ENCODE measurements around the gene RBL2. TPM values are rescaled to one million over a fixed set of nuclear protein-coding genes. Genes with fewer than 3 reads are reported as not detected.

RBL2 gene
- total and polyA plus RNA-seq, 2 of the 13 experiments (the other 11 are each of a cell fraction or from before 2014, with no cell fraction given): 41.2 to 60.9 TPM

- intact Hi-C loops (cut with micrococcal nuclease; ENCODE audit: unreplicated experiment): no loop called here
- POLR2A ChIA-PET: no interaction called here
- Histone ChIP-seq H3K36me3 (replicated peaks in 1 of 2; ENCODE audit: control insufficient read depth in 1 of 2, insufficient read depth in 2 of 2, low read length in 2 of 2) (no peaks in the 10 kb centered on the region), H3K4me1 (ENCODE audit: insufficient read depth, low read length) (peaks cover 46% of the 10 kb centered on the region), H4K20me1 (ENCODE audit: insufficient read depth, low read length) (no peaks in the 10 kb centered on the region), H3K79me2 (ENCODE audit: insufficient read depth, low read length) (no peaks in the 10 kb centered on the region), H3K9me3 (ENCODE audit: low read length) (no peaks in the 10 kb centered on the region), H3K4me2 (ENCODE audit: low read depth, low read length) (no peak overlapping the region), H2AFZ (ENCODE audit: low read length) (no peak overlapping the region), H3K27ac (ENCODE audit: extremely low read length, insufficient read depth, low read length) (no peak overlapping the region), H3K4me3 (replicated peaks in 1 of 3; ENCODE audit: insufficient read depth in 1 of 3, low read depth in 2 of 3, low read length in 3 of 3) (no peak overlapping the region), H3K27me3 (ENCODE audit: control insufficient read depth in 1 of 2, insufficient read depth in 2 of 2, low read length in 2 of 2) (no peaks in the 10 kb centered on the region), H3K9ac (ENCODE audit: insufficient read depth, low read depth, low read length) (no peak overlapping the region)
- ATAC-seq: no peak
- in situ Hi-C loops (cut with HindIII; ENCODE audit: extremely low pct_ligation_motif_present, low pct_unique_long_range_greater_than_20kb): no loop called here
- no peak for DNase-seq (ENCODE audit: low spot score)
- TF ChIP-seq KDM6A (CRISPR knock-in tag; IDR thresholded peaks at IDR 0.05; ENCODE audit: low read depth): no peak
- TF ChIP-seq FOXP4 (CRISPR knock-in tag; IDR thresholded peaks at IDR 0.05): no peak
- TF ChIP-seq ATF4 (CRISPR knock-in tag; IDR thresholded peaks at IDR 0.05): peak in 1 of 2 experiments; percentile 43; a peak in 1 of 4 replicates
- no TSS peak for BruUV-seq (replicated peaks)
- FAIRE-seq: no peak
- CTCF ChIA-PET (ENCODE audit: low intra/inter-chr PET ratio, low total read pairs): no interaction called here
- WGBS (ENCODE audit: low lambda C conversion rate): 80% methylated on average over 12 of the region's 12 CpGs
These were observed 73.4 kb downstream of the RBL2 start for GRCh38 chr16:53507464-53508179.

Data from HepG2 (cell line).